ENCODE measurements around the gene SAMHD1.

Gene SAMHD1

GRCh38 chr20:36871640-36872570 lies 79.6 kb downstream of the SAMHD1 start:
- no peak for DNase-seq

- no peak for DNase-seq
Observed at GRCh38 chr20:36866681-36867495, 84.6 kb downstream of the SAMHD1 start.

GRCh38 chr20:36866164-36866563 lies 85.3 kb downstream of the SAMHD1 start:
- no peak for DNase-seq

GRCh38 chr20:36865861-36866149 lies 85.7 kb downstream of the SAMHD1 start:
- no peak for DNase-seq

GRCh38 chr20:36865076-36865860 lies 86.2 kb downstream of the SAMHD1 start:
- no peak for DNase-seq

GRCh38 chr20:36862857-36863668 lies 88.4 kb downstream of the SAMHD1 start:
- no peak for DNase-seq

- DNase-seq = no peak
Observed at GRCh38 chr20:36861875-36862801, 89.4 kb downstream of the SAMHD1 start.

- peak; percentile 52 to 63 for DNase-seq
Observed at GRCh38 chr20:36861625-36861874, 90.0 kb downstream of the SAMHD1 start.

GRCh38 chr20:36860811-36861624 lies 90.5 kb downstream of the SAMHD1 start:
- DNase-seq = no peak

- DNase-seq = no peak
Observed at GRCh38 chr20:36860339-36860738, 91.2 kb downstream of the SAMHD1 start.

- DNase-seq = no peak
Observed at GRCh38 chr20:36859700-36860330, 91.7 kb downstream of the SAMHD1 start.

- no peak for DNase-seq
Observed at GRCh38 chr20:36859282-36859555, 92.3 kb downstream of the SAMHD1 start.

- no peak for DNase-seq
Observed at GRCh38 chr20:36856691-36857635, 94.5 kb downstream of the SAMHD1 start.

GRCh38 chr20:36856195-36856594 lies 95.3 kb downstream of the SAMHD1 start:
- no peak for DNase-seq

- DNase-seq = no peak
Observed at GRCh38 chr20:36855241-36855657, 96.3 kb downstream of the SAMHD1 start.

GRCh38 chr20:36854348-36855240 lies 96.9 kb downstream of the SAMHD1 start:
- DNase-seq = no peak

GRCh38 chr20:36852187-36852586 lies 99.3 kb downstream of the SAMHD1 start:
- DNase-seq = peak; percentile 80 to 93

GRCh38 chr20:36851490-36851889 lies 100.0 kb downstream of the SAMHD1 start:
- DNase-seq = no peak

All from cerebellar nuclear complex (tissue), 1 donor.